ENCODE results near the gene AGFG1.
"Not testable (repeated sequence)": the region's sequence is repeated elsewhere in the genome, so short reads cannot be mapped to it uniquely, and the experiment has no call there.

The AGFG1 gene

GRCh38 chr2:227503433-227504406, 31.8 kb downstream of the AGFG1 start:
- DNase-seq = no peak

GRCh38 chr2:227504700-227505099, 32.7 kb downstream of the AGFG1 start:
- DNase-seq = no peak

GRCh38 chr2:227506456-227506855, 34.5 kb downstream of the AGFG1 start:
- DNase-seq = no peak

GRCh38 chr2:227507963-227508362, 36.0 kb downstream of the AGFG1 start:
- no peak for DNase-seq

GRCh38 chr2:227509076-227509475, 37.1 kb downstream of the AGFG1 start:
- no peak for DNase-seq

GRCh38 chr2:227509824-227510619, 38.1 kb downstream of the AGFG1 start:
- DNase-seq = no peak

- no peak for DNase-seq
These were observed 38.6 kb downstream of the AGFG1 start for GRCh38 chr2:227510620-227510958.

- no peak for DNase-seq
These were observed 39.4 kb downstream of the AGFG1 start for GRCh38 chr2:227511239-227511930.

- DNase-seq = no peak
These were observed 40.0 kb downstream of the AGFG1 start for GRCh38 chr2:227511955-227512354.

GRCh38 chr2:227513113-227513512, 41.2 kb downstream of the AGFG1 start:
- DNase-seq = no peak

- DNase-seq = no peak
These were observed 43.8 kb downstream of the AGFG1 start for GRCh38 chr2:227515742-227516141.

- no peak for DNase-seq
These were observed 45.8 kb downstream of the AGFG1 start for GRCh38 chr2:227517724-227518123.

GRCh38 chr2:227518278-227518865, 46.4 kb downstream of the AGFG1 start:
- DNase-seq = not testable (repeated sequence)

GRCh38 chr2:227521178-227521577, 49.2 kb downstream of the AGFG1 start:
- DNase-seq = not testable (repeated sequence)

- DNase-seq = no peak
These were observed 52.7 kb downstream of the AGFG1 start for GRCh38 chr2:227524665-227525064.

- DNase-seq = no peak
These were observed 55.4 kb downstream of the AGFG1 start for GRCh38 chr2:227527351-227527750.

GRCh38 chr2:227528803-227529202, 56.8 kb downstream of the AGFG1 start:
- no peak for DNase-seq

- DNase-seq = no peak
These were observed 57.9 kb downstream of the AGFG1 start for GRCh38 chr2:227529871-227530270.

GRCh38 chr2:227534714-227535113, 62.8 kb downstream of the AGFG1 start:
- DNase-seq = no peak

GRCh38 chr2:227536445-227536844, 64.5 kb downstream of the AGFG1 start:
- DNase-seq = no peak

GRCh38 chr2:227539465-227539956, 67.6 kb downstream of the AGFG1 start:
- no peak for DNase-seq

GRCh38 chr2:227540352-227540751, 68.4 kb downstream of the AGFG1 start:
- not testable (repeated sequence) for DNase-seq

GRCh38 chr2:227545990-227546389, 74.0 kb downstream of the AGFG1 start:
- DNase-seq = no peak

Data from NCI-H1436 treated with DMSO at 0.1 percent for 48 hours (cell line).